Epithelial cell of esophagus (primary cell): ENCODE results near the gene REG1B.
"Not testable (repeated sequence)": the region's sequence is repeated elsewhere in the genome, so short reads cannot be mapped to it uniquely, and the experiment has no call there.

Experiments
- DNase-seq: peaks from one replicate; pipeline ENCODE4 v3.0.0; 2010; ENCODE audit warnings: low read depth
- H3K4me3 ChIP-seq: 2 replicates; pipeline ENCODE4 v1.5.1; 2011; ENCODE audit warnings: mild to moderate bottlenecking, low read length, control low read depth
- TF ChIP-seq, protein P1 (sequence below): IDR thresholded peaks from 2 replicates; pipeline ENCODE4 v1.5.1; 2011; ENCODE audit warnings: low read depth, mild to moderate bottlenecking, low read length, control low read depth, inconsistent platforms; ENCODE audit not compliant: insufficient read depth; ENCODE audit errors: missing control alignments

REG1B gene

DNA sequence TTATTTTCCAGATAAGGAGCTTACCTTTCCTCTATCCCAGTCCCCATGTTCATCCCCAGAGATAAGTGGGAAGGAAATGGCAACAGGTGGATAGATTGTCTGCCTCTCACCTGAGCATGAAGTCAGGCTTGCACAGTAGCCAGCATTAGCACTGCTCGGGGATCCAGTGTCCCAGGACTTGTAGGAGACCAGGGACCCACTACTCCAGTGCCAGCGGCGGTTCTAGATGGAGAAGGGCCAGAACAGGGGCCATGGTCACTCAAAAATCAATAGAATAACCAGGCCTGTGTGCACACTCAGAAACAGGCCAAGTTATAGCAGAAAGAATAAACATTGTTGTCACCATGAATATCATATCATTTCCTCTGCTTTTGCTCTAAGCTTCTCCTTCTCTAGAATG lies 2.4 kb downstream of the REG1B start:
- no peak for DNase-seq
- TF ChIP-seq, protein P1, sequence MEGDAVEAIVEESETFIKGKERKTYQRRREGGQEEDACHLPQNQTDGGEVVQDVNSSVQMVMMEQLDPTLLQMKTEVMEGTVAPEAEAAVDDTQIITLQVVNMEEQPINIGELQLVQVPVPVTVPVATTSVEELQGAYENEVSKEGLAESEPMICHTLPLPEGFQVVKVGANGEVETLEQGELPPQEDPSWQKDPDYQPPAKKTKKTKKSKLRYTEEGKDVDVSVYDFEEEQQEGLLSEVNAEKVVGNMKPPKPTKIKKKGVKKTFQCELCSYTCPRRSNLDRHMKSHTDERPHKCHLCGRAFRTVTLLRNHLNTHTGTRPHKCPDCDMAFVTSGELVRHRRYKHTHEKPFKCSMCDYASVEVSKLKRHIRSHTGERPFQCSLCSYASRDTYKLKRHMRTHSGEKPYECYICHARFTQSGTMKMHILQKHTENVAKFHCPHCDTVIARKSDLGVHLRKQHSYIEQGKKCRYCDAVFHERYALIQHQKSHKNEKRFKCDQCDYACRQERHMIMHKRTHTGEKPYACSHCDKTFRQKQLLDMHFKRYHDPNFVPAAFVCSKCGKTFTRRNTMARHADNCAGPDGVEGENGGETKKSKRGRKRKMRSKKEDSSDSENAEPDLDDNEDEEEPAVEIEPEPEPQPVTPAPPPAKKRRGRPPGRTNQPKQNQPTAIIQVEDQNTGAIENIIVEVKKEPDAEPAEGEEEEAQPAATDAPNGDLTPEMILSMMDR = no peak
- no peak overlapping the region for H3K4me3 ChIP-seq

DNA sequence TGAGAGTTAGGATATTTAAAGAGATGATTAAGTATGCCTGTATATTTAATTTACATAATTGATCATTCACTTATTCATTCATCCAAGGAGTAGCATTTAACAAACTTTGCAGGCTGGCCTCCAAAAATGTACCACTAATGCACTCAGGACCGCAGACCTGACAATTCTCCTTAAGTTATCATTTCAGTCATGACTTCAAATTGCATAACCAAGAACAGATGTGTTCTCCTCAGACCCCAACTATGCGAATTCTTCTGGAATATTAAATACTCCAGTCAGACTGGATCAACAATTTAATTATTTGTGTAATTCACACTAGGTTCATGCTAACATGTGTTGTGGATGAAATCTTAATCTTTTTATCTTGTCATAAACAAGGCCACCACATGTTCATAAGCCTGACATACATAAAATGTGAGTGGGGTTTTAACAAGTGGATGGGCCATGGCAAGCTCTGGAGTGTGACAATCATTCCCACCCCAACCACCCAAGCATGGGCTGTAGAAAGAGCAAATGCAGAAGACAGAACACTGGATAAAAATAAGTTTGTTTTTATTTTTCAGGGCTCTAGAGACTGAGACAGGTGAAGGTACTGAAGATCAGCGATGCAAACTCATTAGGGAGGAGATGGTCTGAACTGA lies 3.2 kb downstream of the REG1B start:
- no peak for DNase-seq
- no peak overlapping the region for H3K4me3 ChIP-seq
- TF ChIP-seq, protein P1 = no peak

DNA sequence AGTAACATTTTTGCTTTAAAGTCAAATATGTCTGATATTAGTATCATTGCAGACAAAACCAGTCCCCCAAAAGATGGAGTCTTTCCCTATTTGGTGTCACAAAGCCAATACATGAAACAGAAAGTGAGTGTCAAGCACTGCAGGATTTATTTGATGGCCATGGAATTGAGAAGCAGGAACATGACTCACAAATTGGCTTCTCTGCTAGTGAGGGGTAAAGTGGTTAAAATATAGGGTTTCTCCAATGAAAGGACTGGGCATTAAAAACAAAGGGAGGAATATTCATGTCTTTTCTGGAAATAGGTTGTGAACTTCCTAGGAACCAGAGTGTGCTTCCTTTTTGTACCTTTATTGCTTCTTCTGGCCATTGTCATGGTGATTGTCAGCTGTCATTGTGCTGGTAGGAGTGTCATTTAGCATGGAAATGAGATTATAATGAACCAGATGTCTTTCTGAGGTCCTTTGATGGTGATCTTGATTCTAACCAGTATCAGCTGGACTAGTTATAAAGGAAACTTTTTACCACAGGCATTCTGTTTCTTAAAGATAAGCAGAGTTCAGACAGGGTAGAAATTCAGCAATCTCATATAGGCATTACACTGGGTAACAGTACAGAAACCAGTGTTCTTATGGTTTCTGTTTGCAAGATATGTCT lies 4.1 kb downstream of the REG1B start:
- TF ChIP-seq, protein P1 = no peak
- DNase-seq = no peak

DNA sequence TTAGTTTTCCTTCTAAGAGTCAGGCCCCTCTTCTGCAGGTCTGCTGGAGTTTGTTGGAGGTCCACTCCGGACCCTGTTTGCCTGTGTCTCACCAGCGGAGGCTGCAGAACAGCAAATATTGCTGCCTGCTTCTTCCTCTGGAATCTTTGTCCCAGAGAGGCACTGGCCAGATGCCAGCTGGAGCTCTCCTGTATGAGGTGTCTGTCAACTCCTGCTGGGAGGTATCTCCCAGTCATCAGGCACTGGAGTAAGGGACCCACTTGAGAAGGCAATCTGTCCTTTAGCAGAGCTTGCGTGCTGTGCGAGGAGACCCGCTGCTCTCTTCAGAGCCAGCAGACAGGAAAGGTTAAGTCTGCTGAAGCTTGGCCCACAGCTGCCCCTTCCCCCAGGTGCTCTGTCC lies 4.8 kb downstream of the REG1B start:
- TF ChIP-seq, protein P1 = no peak
- H3K4me3 ChIP-seq = no peak overlapping the region
- no peak for DNase-seq

More for the DNA sequence above, 4.1 kb downstream of the REG1B start:
- no peak overlapping the region for H3K4me3 ChIP-seq

DNA sequence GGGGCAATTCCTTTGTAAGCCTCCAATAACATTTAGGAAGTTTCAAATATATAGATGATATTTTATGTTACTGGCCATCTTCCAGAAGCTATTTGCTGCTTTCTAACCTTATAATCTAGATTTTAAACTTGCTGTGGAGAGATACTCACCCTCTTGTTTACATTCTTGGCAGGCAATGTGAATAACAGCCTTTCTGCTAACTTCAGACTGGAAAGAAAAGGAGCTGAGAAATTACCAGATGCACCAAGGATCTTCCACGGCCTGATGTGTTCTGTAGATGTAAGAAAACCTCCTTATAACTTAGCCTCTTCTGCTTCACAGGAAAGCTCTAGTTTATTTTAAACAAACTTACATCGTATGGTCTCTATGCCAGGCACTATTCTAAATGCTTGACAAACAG lies 16.7 kb downstream of the REG1B start:
- no peak overlapping the region for H3K4me3 ChIP-seq
- no peak for DNase-seq
- TF ChIP-seq, protein P1 = no peak

DNA sequence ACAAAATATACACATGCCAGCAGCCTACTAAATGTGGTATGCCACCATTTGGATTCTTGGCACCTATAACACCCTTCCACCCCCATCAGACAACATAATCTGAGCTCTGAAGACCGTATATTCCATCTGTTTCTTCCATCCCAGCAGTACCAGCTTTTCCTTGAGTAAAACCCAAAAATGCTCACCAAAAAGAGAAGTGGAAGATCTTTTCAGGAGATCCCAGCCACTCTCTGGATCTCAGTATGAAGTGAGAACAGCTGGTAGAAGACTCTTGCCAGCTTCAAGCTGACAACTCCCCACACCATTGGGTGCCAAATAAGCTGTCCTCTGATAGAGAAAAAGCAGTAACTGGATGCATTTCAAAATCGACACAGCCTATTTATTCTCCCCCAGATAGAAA lies 22.6 kb downstream of the REG1B start:
- no peak overlapping the region for H3K4me3 ChIP-seq
- TF ChIP-seq, protein P1 = no peak
- no peak for DNase-seq

DNA sequence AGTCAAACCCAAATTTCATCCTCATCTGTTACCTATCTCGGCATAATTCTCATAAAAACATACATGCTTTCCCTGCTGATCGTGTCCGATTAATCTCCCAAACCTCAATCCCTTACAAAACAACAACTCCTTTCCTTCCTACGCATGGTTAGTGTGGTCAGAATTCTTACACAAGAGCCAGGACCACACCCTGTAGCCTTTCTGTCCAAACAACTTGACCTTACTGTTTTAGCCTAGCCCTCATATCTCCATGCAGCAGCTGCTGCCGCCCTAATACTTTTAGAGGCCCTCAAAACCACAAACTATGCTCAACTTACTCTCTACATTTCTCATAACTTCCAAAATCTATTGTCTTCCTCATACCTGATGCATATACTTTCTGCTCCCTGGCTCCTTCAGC lies 33.0 kb downstream of the REG1B start:
- H3K4me3 ChIP-seq, DNase-seq: not testable (repeated sequence)

DNA sequence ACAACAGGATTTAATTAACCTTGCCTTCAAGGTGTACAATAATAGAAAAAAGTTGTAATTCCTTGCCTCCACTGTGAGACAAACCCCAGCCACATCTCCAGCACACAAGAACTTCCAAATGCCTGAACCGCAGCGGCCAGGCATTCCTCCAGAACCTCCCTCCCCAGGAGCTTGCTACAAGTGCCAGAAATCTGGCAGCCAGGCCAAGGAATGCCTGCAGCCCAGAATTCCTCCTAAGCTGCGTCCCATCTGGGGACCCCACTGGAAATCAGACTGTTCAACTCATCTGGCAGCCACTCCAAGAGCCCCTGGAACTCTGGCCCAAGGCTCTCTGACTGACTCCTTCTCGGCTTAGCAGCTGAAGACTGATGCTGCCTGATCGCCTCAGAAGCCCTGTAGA lies 34.3 kb downstream of the REG1B start:
- H3K4me3 ChIP-seq, DNase-seq: not testable (repeated sequence)
